ENCODE results near the gene MESD. TPM values are rescaled to one million over a fixed set of nuclear protein-coding genes. Genes with fewer than 3 reads are reported as not detected.
A peak's percentile ranks its signal among the peaks of the same experiment; 100 is the strongest.

The MESD gene
- total and polyA plus RNA-seq, 2 of the 4 experiments (the other 2 are of a cell fraction) = 10.0 to 14.0 TPM

GRCh38 chr15:80929689-80930088 lies 59.9 kb downstream of the MESD start:
- H3K4me2 ChIP-seq (ENCODE audit: low read depth, low read length) = no peak overlapping the region
- H3K9ac ChIP-seq (ENCODE audit: low read depth, low read length) = no peak overlapping the region
- H2AK9ac ChIP-seq (replicated peaks; ENCODE audit: low read depth, low read length, poor library complexity) = no peak overlapping the region
- peaks cover 48% of the 10 kb centered on the region; the same call in 1 of the 2 replicates for H4K20me1 ChIP-seq (ENCODE audit: insufficient read depth, low read length)
- dilution Hi-C loops (cut with HindIII; ENCODE audit: low sequenced_read_pairs, unreplicated experiment) (no loop called here), intact Hi-C loops (cut with micrococcal nuclease) (no loop called here), in situ Hi-C loops (cut with MboI; ENCODE audit: low sequenced_read_pairs) (no loop called here)
- CTCF ChIA-PET = no interaction called here
- 82% methylated on average over 4 of the region's 4 CpGs; no CpG with 5 or more reads in 1 of the 2 experiments for WGBS, 2 experiments (ENCODE audit: extremely low coverage in 2 of 2, insufficient read length in 1 of 2)
- H3K56ac ChIP-seq (ENCODE audit: extremely low read depth, insufficient read depth, low read length) = no peak overlapping the region
- H4K8ac ChIP-seq (ENCODE audit: low read depth in 2 of 2, low read length in 2 of 2) = no peak overlapping the region
- no peak overlapping the region for H3K4me3 ChIP-seq (ENCODE audit: insufficient read depth, low read depth, low read length)
- H3K79me1 ChIP-seq (ENCODE audit: low read depth in 1 of 2, low read length in 2 of 2) = peaks cover 0 to 8% of the 10 kb centered on the region in 2 experiments; a peak in 1 of 4 replicates
- H2BK20ac ChIP-seq (ENCODE audit: low read depth, low read length) = peak overlapping the region; percentile 8; the same call in 1 of the 2 replicates
- H2BK5ac ChIP-seq (ENCODE audit: low read depth, low read length, poor library complexity, severe bottlenecking) = peak overlapping the region; percentile 22
- H3K23ac ChIP-seq (ENCODE audit: low read depth, low read length) = no peak overlapping the region
- H2AK5ac ChIP-seq (ENCODE audit: low read depth, low read length) = peak overlapping the region; percentile 25; the same call in 1 of the 2 replicates
- ATAC-seq (ENCODE audit: low read depth) (no peak), DNase-seq (peak; percentile 58)
- no peak for TF ChIP-seq CTCF (conservative IDR thresholded peaks at IDR 0.05; ENCODE audit: low read depth, low read length)
- H3K14ac ChIP-seq (replicated peaks; ENCODE audit: low read depth, low read length) = peak overlapping the region; percentile 26; the same call in 1 of the 2 replicates
- no peak overlapping the region for H3K27ac ChIP-seq (ENCODE audit: insufficient read depth, low read length)
- H2BK15ac ChIP-seq (ENCODE audit: low read depth, low read length) = peak overlapping the region; percentile 5; the same call in 1 of the 3 replicates
- no peak overlapping the region for H4K91ac ChIP-seq (ENCODE audit: insufficient read depth, low read depth, low read length)
- no peak overlapping the region for H4K5ac ChIP-seq (ENCODE audit: low read depth, low read length)
- peaks cover 80% of the 10 kb centered on the region for H3K36me3 ChIP-seq (ENCODE audit: control insufficient read depth, insufficient read depth, low read length)
- H3K9me1 ChIP-seq (ENCODE audit: insufficient read depth, low read length) = peaks cover 31% of the 10 kb centered on the region
- H3K4ac ChIP-seq (ENCODE audit: low read depth, low read length) = peak overlapping the region; percentile 62
- no peaks in the 10 kb centered on the region for H3K27me3 ChIP-seq (ENCODE audit: control insufficient read depth, insufficient read depth, low read length)
- peak overlapping the region; percentile 18; the same call in 1 of the 2 replicates for H3K18ac ChIP-seq (ENCODE audit: low read depth, low read length)
- no TSS peak for BruUV-seq (replicated peaks)
- peaks cover 25% of the 10 kb centered on the region for H3K4me1 ChIP-seq (ENCODE audit: control insufficient read depth, insufficient read depth, low read length)
- POLR2A ChIA-PET (ENCODE audit: unreplicated experiment) = no interaction called here
- H3K9me3 ChIP-seq (ENCODE audit: control insufficient read depth, insufficient read depth, low read length) = no peaks in the 10 kb centered on the region
- H2BK120ac ChIP-seq (ENCODE audit: low read depth, low read length) = peak overlapping the region; percentile 47
- no peak overlapping the region for H2AFZ ChIP-seq (replicated peaks; ENCODE audit: low read length, poor library complexity)

Measured in IMR-90 (cell line).